Measurements from ENCODE around the gene TXLNG.
A peak's percentile ranks its signal among the peaks of the same experiment; 100 is the strongest.
"Not testable (repeated sequence)": the region's sequence is repeated elsewhere in the genome, so short reads cannot be mapped to it uniquely, and the experiment has no call there.

TXLNG gene

DNA sequence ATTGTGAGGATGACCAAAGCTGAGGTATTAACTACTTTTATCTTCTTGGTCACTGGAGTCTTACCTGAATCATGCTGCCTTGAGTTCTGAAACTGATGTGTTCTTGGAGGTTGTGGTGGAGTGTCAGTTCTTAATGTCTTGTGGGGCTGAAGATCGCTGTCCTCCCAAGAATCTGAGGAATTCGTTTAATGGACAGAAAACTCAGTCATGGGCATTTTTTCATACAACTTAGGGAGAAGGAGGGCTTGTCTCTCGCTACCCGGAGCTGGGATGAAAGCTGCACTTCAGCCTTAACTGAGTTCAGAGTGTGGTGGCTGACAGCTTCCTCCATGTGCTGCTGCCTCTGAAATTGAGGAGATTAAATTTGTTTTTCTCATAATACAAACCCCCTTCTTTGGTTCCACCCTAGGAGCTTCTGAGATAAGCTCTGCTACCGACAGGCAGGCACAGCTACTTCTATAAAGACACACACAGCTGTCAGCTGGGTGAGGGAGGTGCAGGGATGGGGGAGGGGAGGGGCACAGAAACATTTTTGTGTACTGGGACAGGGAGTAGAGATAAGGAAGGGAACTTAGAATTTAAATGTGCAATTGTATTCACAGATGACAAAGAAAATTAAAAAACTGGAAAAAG lies 53.1 kb downstream of the TXLNG start:
- DNase-seq = no peak

- no peak for DNase-seq
These were observed 53.7 kb downstream of the TXLNG start for GRCh38 chrX:16839852-16840460.

DNA sequence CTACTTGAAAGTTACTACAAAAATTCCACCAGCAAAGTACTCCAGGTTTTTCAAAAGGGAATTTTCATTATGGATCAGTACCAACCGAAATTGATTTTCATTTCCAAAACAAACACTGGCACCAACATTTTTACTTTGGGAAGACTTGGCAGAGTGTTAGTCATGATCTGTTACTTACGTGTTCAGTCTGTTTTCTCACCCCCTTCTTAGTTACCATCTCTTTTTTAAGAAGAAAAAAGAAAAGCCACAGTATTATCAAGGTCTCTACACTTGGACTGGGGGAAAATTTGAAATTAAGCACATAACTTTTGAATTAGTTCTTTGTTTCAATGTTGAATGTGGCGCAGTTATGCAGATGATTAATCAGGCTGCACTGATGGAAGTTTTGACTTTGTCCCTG lies 56.4 kb downstream of the TXLNG start:
- DNase-seq = no peak

DNA sequence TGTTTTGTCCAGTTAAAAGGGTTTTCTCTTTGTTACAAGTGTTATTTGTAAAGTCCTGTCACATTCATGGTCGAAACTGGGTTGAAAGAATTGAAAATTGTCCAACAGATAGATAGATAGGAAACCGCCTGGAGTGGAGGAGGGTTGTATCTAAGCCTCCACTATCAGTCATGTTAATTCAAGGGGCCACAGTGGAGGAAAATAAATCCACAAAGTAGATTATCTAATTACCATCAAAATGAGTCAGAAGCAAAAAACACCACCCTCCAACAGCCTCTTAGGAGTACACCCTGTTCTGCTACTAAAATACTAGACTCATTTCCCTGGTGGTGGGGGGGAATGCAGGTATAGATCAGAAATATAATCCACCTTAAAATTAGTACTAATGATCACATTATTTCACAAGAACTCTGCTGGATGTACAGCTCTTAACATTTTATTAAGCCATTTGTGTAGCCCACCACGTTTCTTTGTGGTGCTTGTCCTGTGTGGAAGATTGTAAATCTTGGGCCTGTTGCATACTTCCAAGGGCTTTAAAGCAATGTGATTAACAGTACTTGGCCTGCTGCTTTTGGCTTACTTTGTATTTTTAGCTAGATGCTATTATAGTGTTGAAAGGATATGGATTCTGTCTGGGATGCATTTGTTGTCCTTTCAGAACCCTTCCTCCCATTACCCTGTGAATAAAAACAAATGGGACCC lies 57.1 kb downstream of the TXLNG start:
- no peak for DNase-seq

DNA sequence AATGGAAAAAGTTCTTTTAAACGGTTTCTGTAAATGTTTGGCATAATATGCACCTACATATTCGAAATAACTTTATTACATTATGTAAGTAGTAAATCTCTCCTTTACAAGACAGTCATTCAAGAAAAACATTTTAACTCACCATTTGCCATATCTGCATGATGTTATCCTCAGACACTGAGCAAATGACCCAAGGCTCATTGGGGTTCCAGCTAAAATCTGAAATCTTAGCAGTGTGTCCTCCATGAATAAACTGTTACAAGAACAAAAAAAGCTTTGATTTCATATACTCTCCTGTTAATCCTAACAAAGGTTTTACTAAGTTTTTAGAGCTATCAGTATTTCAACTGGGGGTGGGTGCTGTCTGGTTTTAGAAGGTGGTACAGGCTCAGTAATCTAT lies 59.4 kb downstream of the TXLNG start:
- no peak for DNase-seq

- DNase-seq = no peak
These were observed 62.3 kb downstream of the TXLNG start for GRCh38 chrX:16848541-16848940.

DNA sequence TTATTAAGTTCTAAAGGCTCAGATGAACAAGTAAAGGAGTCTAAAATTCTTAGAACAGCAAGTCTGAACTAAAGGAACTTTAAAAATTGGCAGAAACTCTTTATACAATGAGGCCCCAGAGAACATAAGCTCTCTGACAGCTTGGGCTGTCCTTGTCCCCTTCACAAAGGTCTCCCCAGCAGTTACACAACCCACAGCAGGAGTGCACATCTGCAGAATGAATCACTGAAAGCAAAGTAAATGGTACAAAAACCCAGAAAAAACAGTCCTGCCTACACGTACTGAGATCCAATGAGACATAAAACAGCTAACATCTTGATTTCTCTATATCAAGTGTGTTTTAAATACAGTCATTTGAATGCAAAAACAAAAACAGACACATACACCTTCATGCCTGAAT lies 65.2 kb downstream of the TXLNG start:
- no peak for DNase-seq

DNA sequence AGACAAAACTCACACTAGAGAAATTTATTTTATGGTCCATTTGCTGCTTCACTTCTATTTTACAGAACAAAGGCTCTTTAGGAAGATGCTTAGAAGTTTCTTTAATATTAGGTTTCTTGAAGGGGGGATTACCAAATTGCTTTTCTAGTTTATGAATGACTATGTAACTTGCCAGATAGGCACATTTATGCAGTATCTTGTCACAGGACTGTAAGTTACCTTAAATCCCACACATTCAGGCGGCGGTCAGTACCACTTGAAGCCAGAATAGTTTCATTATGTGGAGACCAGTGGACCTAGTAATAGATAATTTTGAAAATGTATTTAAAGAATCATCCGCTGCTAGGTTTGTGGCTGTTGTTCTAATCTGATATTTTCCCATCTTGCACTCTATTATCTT lies 65.6 kb downstream of the TXLNG start:
- DNase-seq = no peak

DNA sequence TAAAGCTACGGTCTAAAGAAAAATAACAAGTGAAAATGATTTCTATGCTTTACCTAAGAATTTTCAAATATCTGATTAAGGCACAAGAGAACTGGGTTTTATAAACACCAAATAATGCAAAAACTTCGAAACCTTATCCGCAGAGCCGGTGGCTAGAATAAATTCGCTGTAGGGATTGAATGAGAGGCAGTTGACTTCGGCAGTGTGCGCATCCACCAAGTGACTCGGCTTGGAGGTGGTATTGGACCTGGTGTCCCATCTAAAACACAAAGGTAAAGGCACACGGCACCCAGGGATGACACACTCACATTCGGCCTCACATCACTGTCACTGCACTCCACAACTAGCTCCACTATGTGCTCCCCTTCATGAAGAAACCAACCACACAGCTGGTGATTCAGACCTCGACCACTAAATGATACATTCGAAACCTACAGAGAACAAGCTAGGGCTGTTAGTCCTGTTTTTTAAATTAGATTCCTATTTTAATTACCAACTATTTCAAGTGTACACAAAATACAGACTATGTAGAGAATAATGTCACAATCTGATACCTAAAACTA lies 66.4 kb downstream of the TXLNG start:
- DNase-seq = no peak

GRCh38 chrX:16853537-16853936 lies 67.3 kb downstream of the TXLNG start:
- DNase-seq = no peak

DNA sequence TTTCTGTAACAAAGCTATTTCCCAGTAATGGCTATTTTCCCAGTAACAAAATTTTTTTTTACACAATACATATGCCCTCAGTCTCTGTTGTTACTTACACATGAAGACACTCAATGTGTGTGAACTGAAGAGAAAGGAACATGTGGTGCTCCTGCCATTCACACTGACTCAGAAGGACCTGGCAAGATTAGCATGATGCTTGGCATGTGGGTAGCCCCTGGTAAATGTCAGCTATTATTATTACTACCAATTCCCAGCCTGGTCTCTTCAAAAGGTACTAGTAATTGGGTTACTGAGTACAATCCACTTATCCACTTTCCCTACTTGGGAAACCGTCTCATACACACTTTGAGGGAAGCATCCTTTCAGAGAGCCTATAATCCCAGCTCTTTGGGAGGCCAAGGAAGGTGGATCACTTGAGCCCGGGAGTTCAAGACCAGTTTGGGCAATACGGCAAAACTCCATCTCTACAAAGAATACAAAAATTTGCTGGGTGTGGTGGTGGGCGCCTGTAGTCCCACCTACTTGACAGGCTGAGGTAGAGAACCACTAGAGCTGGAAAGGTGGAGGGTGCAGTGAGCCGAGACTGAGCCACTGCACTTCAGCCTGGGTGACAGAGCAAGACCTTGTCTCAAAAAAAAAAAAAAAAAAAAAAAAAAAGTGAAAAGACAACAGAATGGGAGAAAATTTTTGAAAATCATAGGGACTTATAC lies 69.3 kb downstream of the TXLNG start:
- DNase-seq = no peak

- not testable (repeated sequence) for DNase-seq
These were observed 69.8 kb downstream of the TXLNG start for GRCh38 chrX:16856076-16856404.

DNA sequence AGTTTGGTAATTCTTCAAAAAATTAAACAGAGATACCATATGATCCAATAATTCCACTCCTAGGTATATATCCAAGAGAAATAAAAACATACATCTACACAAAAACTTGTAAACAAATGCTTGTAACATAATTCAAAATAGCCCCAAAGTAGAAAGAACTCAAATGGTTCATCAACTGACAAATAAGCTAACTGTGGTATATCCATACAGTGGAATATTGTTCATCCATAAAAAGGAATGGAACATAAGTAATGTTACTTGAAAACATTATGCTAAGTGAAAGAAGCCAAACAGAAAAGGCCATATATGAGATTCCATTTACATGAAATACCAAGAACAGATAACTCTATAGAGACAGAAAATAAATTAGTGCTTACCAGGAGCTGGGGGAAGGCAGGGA lies 70.5 kb downstream of the TXLNG start:
- DNase-seq = no peak

GRCh38 chrX:16862829-16863228 lies 76.6 kb downstream of the TXLNG start:
- DNase-seq = no peak

DNA sequence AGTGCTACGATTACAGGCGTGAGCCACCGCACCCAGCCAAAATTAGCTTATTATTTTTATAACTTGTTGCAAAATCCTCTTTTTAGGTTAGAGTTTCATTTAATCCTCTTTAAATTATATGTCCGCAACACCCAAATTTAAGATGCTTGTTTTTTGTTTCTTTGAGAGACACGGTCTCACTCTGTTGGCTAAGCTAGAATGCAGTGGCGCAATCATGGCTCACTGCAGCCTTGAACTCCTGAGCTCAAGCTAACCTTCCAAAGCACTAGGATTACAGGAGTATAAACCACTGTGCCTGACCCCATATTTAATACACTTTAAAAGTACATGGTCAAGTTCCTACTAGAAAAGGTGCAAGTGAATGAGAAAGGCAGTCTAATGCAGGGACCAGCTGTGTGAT lies 81.7 kb downstream of the TXLNG start:
- no peak for DNase-seq

GRCh38 chrX:16868920-16869319 lies 82.7 kb downstream of the TXLNG start:
- DNase-seq = no peak

- DNase-seq = peak; percentile 43
These were observed 83.3 kb downstream of the TXLNG start for GRCh38 chrX:16869393-16870094.

DNA sequence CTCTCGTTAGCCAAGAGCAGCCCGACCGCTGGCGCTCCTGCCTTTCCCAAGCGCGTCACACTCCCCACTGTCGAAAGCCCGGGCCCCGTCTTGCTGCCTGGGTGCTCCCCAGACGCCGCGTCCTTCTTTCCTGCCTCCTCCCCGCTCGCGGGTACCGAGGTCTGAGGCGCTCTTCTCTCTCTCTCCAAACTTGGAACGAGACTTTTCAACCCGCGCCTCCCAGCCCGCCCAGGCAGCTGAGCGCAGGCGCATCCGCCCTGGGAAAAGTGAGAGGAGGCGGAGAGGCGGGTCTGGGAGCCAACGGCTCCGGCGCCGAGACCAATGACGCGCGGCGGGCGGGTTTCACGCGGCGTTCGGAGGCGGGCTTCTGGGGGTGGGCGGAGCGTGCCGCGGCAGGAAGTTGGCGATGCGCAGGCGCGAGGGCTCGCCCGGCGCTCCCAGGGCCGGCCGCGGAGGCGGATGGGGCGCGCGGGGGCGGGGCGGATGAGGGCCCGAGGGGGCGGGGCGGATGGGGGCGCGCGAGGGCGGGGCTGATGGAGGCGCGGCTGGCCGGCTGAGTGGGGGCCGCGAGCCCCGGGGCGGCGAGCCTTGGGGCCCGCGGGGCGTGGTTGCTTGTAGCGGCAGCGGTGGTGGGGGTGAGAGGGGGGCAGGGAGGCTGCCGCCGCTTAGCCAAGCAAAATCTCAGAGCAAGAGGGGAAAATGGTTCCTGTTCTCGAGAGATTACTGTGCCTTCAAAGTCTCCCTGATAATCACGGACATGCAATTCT lies 84.0 kb downstream of the TXLNG start, which contains the start of gene RBBP7:
TSS of gene RBBP7 (minus strand) at position 268 of the 767 bp plus-strand sequence. CDS start 309 bp downstream, outside the sequence.
- peak; percentile 96 for DNase-seq

GRCh38 chrX:16870862-16871815 lies 84.9 kb downstream of the TXLNG start:
- DNase-seq = peak; percentile 25

DNA sequence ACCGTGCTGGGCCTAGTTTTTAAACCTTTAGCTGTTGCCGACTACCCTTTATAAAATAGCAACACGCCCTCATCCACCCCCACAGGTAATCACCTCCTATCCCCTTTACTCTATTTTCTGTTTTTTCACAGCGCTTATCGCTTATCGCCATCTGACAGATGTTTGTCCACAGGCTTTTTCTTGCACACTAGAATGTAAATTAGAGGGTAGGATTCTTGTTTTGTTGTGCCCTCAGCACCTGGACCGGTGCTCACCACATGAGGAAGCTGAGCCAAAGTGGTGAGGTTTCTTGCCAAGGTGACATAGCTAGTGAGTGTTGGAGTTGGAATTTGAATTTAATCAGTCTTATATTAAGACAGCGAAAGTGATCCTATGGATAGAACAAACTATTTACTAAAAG lies 86.8 kb downstream of the TXLNG start:
- no peak for DNase-seq
